ENCODE results near the gene OR51S1. TPM values are rescaled to one million over a fixed set of nuclear protein-coding genes. Genes with fewer than 3 reads are reported as not detected.
"Not testable (repeated sequence)": the region's sequence is repeated elsewhere in the genome, so short reads cannot be mapped to it uniquely, and the experiment has no call there.

Gene OR51S1
- total RNA-seq, 1 donor from 2014 or later, result not detected

DNA sequence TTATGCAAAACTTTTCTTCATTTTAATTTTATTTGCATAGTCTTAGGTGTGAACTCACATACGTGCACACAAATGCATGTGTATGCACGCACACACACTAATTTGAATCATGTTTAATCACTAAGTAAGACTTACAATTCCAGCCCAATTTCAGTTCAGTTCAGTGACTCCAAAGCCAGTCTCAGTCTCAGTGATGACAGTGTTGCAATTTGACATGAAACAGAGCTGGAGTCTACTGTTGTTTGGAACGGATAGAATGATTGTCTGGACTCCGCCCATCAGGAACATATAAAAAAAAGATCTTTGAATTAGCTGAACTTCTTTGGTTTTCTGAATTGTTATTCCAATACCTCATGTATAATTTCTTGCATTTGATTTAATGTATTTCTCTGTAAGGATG is 14.9 kb upstream of the OR51S1 start:
- Mint-ChIP-seq H3K36me3 (ENCODE audit: low read depth, unreplicated experiment) (no peaks in the 10 kb centered on the region), H3K4me3 (ENCODE audit: unreplicated experiment) (no peak overlapping the region), H3K4me1 (ENCODE audit: unreplicated experiment) (no peaks in the 10 kb centered on the region), H3K9me3 (ENCODE audit: unreplicated experiment) (no peaks in the 10 kb centered on the region), H3K27me3 (ENCODE audit: unreplicated experiment) (no peaks in the 10 kb centered on the region), H3K27ac (ENCODE audit: unreplicated experiment) (no peak overlapping the region)
- no peak for DNase-seq (ENCODE audit: low spot score)
- TF ChIP-seq, protein P1, sequence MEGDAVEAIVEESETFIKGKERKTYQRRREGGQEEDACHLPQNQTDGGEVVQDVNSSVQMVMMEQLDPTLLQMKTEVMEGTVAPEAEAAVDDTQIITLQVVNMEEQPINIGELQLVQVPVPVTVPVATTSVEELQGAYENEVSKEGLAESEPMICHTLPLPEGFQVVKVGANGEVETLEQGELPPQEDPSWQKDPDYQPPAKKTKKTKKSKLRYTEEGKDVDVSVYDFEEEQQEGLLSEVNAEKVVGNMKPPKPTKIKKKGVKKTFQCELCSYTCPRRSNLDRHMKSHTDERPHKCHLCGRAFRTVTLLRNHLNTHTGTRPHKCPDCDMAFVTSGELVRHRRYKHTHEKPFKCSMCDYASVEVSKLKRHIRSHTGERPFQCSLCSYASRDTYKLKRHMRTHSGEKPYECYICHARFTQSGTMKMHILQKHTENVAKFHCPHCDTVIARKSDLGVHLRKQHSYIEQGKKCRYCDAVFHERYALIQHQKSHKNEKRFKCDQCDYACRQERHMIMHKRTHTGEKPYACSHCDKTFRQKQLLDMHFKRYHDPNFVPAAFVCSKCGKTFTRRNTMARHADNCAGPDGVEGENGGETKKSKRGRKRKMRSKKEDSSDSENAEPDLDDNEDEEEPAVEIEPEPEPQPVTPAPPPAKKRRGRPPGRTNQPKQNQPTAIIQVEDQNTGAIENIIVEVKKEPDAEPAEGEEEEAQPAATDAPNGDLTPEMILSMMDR (IDR thresholded peaks at IDR 0.05; ENCODE audit: unreplicated experiment), result no peak

DNA sequence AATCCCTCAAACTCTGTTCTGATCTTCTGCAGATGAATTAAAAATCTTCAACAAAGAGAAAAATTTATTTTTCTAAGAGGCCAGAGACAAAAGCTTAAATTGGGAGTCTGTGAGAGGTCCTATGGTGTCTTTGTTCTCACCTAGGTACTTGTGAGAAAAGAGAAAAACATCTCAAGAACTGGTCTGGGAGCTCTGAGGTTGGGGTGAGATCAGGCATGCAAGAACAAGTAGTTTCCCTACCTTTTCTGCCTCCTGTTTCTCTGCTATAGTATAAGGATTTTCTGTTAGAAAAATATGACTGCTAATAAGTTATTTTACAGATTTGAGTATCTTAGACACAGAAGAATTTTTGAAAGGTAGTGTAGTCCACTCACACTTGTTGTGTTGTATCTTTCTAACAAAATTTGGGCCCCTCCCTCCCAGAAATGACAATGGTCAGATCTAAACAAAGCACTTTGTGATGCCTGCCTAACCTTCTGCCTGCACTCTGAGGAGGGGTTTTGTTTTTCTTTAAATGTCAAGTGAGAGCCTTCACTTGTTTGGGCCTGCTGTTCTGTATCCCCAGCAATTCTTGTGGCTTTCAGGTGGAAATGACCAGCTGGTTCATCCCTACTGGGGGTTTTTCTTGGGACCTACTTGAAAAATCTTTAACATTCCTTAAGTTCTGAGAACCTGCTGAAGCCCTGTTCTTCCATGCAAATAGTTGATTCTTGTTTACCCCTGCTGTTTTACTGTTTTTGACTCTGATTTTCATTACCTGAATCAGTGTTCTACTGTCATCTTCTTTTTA is 13.6 kb upstream of the OR51S1 start:
- Mint-ChIP-seq H3K4me3 (ENCODE audit: unreplicated experiment) (no peak overlapping the region), H3K27me3 (ENCODE audit: unreplicated experiment) (no peaks in the 10 kb centered on the region), H3K36me3 (ENCODE audit: low read depth, unreplicated experiment) (no peaks in the 10 kb centered on the region), H3K4me1 (ENCODE audit: unreplicated experiment) (no peaks in the 10 kb centered on the region), H3K27ac (ENCODE audit: unreplicated experiment) (no peak overlapping the region), H3K9me3 (ENCODE audit: unreplicated experiment) (no peaks in the 10 kb centered on the region)
- DNase-seq (ENCODE audit: low spot score), result no peak
- TF ChIP-seq, protein P1 (IDR thresholded peaks at IDR 0.05; ENCODE audit: unreplicated experiment), result no peak

DNA sequence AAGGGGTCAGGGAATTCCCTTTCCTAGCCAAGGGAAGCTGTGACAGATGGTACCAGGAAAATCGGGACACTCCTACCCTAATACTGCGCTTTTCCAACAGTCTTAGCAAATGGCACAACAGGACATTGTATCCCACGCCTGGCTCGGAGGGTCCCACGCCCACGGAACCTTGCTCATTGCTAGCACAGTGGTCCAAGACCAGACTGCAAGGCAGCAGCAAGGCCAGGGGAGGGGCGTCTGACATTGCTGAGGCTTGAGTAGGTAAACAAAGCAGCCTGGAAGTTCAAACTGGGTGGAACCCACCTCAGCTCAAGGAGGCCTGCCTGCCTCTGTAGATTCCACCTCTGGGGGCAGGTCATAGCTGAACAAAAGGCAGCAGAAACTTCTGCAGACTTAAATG is 5.3 kb upstream of the OR51S1 start:
- H3K4me1 Mint-ChIP-seq (ENCODE audit: unreplicated experiment); H3K4me3 Mint-ChIP-seq (ENCODE audit: unreplicated experiment); H3K27me3 Mint-ChIP-seq (ENCODE audit: unreplicated experiment); H3K27ac Mint-ChIP-seq (ENCODE audit: unreplicated experiment); DNase-seq (ENCODE audit: low spot score); H3K36me3 Mint-ChIP-seq (ENCODE audit: low read depth, unreplicated experiment); H3K9me3 Mint-ChIP-seq (ENCODE audit: unreplicated experiment): not testable (repeated sequence)

DNA sequence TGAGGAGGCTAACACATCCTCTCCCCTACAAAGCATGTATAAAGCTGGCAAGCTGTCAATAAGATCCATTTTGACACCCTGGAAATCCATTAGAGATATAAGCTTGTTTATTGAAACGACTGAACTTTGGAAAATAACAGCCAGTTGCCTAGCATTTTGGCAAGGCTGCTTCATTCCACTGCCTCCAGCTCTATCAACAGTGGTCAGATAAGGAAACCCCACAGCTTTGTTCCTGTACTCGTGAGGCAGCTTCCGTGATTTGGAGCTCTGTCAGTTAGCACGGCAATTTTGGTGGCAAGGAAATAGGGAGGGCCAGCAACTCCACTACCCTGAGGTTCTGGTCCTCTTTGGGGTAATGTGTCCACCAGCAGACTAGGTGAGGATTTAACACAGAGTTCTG is 2.0 kb upstream of the OR51S1 start:
- Mint-ChIP-seq H3K9me3 (ENCODE audit: unreplicated experiment) (no peaks in the 10 kb centered on the region), H3K36me3 (ENCODE audit: low read depth, unreplicated experiment) (peaks cover 4% of the 10 kb centered on the region), H3K27me3 (ENCODE audit: unreplicated experiment) (no peaks in the 10 kb centered on the region), H3K4me3 (ENCODE audit: unreplicated experiment) (no peak overlapping the region), H3K4me1 (ENCODE audit: unreplicated experiment) (no peaks in the 10 kb centered on the region), H3K27ac (ENCODE audit: unreplicated experiment) (no peak overlapping the region)
- TF ChIP-seq, protein P1 (IDR thresholded peaks at IDR 0.05; ENCODE audit: unreplicated experiment), result no peak
- peak; percentile 8 for DNase-seq (ENCODE audit: low spot score)

DNA sequence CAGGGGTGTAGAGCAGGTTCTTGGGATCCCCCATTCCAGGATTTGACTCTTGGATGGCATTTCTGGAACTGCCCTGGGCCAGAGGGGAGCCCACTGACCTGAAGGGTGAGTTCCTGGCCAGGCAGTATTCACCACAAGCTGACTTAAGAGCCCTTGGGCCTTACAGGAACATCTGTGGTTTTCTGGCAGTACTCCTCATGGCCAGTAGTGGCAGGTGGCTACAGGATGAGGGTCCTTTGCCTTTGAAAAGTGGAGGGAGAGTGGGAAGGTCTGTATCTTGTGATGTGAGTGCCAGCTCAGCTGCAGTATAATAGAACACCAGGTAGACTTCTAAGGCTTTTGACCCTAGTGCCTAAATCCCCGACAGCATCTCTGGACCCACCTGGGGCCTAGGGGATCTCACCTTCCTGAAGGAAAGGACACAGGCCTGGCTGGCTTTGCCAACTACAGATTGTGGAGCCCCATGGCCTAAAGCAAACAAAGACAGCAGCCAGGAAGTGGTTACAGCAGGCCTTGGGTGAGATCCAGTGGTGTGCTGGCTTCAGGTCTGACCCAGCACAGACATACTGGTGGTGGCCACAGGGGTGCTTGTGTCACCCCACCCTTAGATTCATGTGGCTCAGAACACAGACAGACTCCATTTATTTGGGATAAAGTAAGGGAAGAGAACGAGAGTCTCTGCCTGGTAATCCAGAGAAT is 9.0 kb downstream of the OR51S1 start:
- Mint-ChIP-seq H3K27ac (ENCODE audit: unreplicated experiment) (no peak overlapping the region), H3K27me3 (ENCODE audit: unreplicated experiment) (no peaks in the 10 kb centered on the region), H3K36me3 (ENCODE audit: low read depth, unreplicated experiment) (no peaks in the 10 kb centered on the region), H3K4me3 (ENCODE audit: unreplicated experiment) (no peak overlapping the region), H3K4me1 (ENCODE audit: unreplicated experiment) (no peaks in the 10 kb centered on the region), H3K9me3 (ENCODE audit: unreplicated experiment) (no peaks in the 10 kb centered on the region)
- no peak for DNase-seq (ENCODE audit: low spot score)
- TF ChIP-seq, protein P1 (IDR thresholded peaks at IDR 0.05; ENCODE audit: unreplicated experiment), result no peak

All from endothelial cell (in vitro differentiated cells).